DMS114 treated with DMSO at 0.1 percent for 48 hours (cell line): ENCODE measurements around the gene NQO2.
"Not testable (repeated sequence)": the region's sequence is repeated elsewhere in the genome, so short reads cannot be mapped to it uniquely, and the experiment has no call there.

Experiments
- DNase-seq: peaks from one replicate; lab custom pipeline; 2025; ENCODE audit not compliant: unreplicated experiment; lab: John Stamatoyannopoulos, UW

NQO2 gene

GRCh38 chr6:2970034-2970685 lies 29.5 kb upstream of the NQO2 start:
- peak; percentile 28 for DNase-seq

- peak; percentile 48 for DNase-seq
These were observed 28.8 kb upstream of the NQO2 start for GRCh38 chr6:2970753-2971419.

- peak; percentile 53 for DNase-seq
These were observed 28.1 kb upstream of the NQO2 start, which contains the start of gene SERPINB6 for GRCh38 chr6:2971420-2972218. Gene SERPINB6 (minus strand): TSS chr6:2971567. CDS start chr6:2959332, 12,235 bp downstream.

GRCh38 chr6:2972219-2972487 lies 27.5 kb upstream of the NQO2 start:
- DNase-seq, result not testable (repeated sequence)

- DNase-seq, result not testable (repeated sequence)
These were observed 27.0 kb upstream of the NQO2 start for GRCh38 chr6:2972685-2973084.

GRCh38 chr6:2973180-2973579 lies 26.5 kb upstream of the NQO2 start:
- DNase-seq, result not testable (repeated sequence)

GRCh38 chr6:2973676-2974075 lies 26.0 kb upstream of the NQO2 start:
- no peak for DNase-seq

GRCh38 chr6:2976060-2976459 lies 23.6 kb upstream of the NQO2 start:
- no peak for DNase-seq

GRCh38 chr6:2976571-2977085 lies 23.1 kb upstream of the NQO2 start:
- no peak for DNase-seq

GRCh38 chr6:2977290-2977689 lies 22.4 kb upstream of the NQO2 start:
- no peak for DNase-seq

- no peak for DNase-seq
These were observed 21.7 kb upstream of the NQO2 start for GRCh38 chr6:2977799-2978590.

- DNase-seq, result no peak
These were observed 20.8 kb upstream of the NQO2 start for GRCh38 chr6:2978923-2979322.

GRCh38 chr6:2979819-2980464 lies 19.8 kb upstream of the NQO2 start:
- no peak for DNase-seq

- no peak for DNase-seq
These were observed 19.2 kb upstream of the NQO2 start for GRCh38 chr6:2980465-2980855.

GRCh38 chr6:2982426-2983117 lies 17.1 kb upstream of the NQO2 start:
- DNase-seq, result no peak

- DNase-seq, result no peak
These were observed 14.8 kb upstream of the NQO2 start for GRCh38 chr6:2984738-2985406.

GRCh38 chr6:2986722-2987221 lies 12.9 kb upstream of the NQO2 start:
- DNase-seq, result no peak

- DNase-seq, result no peak
These were observed 11.6 kb upstream of the NQO2 start for GRCh38 chr6:2988094-2988425.
